ENCODE measurements around the gene MACO1.

The MACO1 gene

DNA sequence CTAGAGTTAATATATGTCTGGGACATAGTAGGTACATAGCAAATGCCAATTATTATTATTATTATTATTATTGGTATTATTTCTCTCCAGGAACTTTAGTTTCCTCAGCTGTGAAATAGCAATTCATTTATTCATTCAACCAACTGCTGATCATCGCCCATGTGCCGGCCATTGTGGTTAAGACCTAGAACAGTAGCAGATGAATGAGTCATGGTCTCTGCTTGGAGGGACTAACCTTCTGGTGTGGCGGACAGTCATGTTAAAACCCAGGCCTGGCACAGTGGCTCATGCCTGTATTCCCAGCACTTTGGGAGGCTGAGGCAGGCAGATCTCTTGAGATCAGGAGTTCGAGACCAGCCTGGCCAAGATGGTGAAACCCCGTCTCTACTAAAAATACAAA, 88.9 kb downstream of the MACO1 start:
- FAIRE-seq, result no peak
- no peak for DNase-seq (ENCODE audit: insufficient read length, low spot score)

DNA sequence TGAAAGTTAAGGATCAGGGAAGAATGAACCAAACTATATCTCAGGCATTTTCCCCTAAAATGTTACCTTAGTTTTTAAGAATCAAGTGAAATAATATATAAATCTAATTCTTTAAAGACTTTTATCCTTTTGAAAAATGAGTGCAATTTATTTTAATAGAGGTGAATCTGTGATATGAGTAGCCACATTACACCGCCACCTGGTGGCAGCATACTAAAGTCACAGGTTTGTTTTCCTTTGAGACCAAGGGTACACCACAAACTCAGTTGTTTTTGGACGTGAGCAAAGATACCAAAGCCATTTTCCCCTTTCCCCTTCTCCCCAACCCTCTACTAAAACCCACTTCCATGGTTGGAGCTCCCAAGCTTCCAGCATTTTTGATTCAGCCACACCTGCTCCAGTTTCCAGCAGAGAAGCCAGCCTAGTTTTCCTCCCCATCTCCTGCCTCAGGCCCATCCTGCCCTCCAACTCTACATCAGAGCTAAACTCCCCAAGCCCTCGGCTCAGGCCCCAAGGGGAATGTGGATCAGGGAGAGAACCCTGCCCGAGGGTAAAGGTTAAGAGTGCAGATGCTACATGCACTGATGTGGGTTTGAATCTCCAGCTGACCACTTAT, 89.9 kb downstream of the MACO1 start:
- DNase-seq (ENCODE audit: insufficient read length, low spot score) (no peak), FAIRE-seq (peak; percentile 84)

DNA sequence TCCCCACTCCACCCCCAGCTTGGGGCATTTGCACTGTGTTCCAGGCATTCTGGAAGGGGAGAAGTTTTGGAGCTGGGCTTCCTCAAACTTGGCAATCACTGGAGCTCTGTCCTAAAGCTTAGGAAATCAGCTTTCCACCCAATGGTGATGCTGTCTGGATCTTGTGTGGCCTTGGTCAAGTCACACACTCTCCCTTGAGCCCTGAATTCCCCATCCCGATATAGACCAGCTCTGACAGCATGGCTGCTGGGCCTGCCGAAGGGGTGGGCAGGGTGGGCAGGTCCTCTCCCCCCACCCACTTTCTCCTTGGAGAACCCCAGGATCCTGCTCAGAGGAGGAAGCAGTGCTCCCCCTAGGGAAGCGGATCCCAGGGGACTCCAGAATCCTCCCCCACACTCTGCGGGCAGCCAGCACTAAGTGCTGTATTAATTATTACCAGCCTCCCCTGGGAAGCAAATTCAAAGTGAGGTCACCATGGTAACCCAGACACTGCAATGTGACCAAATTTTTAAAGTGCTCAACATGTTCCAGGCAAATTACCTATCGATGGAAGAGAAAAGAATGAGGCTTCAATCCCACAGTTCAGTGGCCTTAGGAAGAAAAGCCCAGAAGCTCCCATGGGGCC, 91.4 kb downstream of the MACO1 start:
- DNase-seq (ENCODE audit: insufficient read length, low spot score) (peak; percentile 31), FAIRE-seq (peak; percentile 70)

DNA sequence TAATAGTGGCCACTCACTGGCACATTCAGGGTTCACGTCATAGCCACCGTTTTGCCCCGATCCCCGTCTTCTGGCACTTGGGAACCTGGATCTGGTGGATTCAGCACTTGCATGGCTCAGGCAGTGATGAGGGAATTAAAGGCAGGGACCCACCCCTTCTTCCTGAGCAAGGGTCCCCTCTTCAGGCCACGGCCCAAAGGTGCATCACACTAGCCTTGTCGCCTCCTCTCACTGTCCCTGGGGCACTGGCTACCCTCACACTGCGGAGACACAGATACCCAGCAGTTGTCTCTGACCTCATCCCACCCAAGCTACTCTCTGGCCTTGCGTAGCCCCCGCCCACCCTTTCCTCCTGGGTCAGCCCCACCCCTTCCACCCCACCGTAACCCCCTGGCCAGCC, 92.8 kb downstream of the MACO1 start:
- no peak for DNase-seq (ENCODE audit: insufficient read length, low spot score)
- no peak for FAIRE-seq

DNA sequence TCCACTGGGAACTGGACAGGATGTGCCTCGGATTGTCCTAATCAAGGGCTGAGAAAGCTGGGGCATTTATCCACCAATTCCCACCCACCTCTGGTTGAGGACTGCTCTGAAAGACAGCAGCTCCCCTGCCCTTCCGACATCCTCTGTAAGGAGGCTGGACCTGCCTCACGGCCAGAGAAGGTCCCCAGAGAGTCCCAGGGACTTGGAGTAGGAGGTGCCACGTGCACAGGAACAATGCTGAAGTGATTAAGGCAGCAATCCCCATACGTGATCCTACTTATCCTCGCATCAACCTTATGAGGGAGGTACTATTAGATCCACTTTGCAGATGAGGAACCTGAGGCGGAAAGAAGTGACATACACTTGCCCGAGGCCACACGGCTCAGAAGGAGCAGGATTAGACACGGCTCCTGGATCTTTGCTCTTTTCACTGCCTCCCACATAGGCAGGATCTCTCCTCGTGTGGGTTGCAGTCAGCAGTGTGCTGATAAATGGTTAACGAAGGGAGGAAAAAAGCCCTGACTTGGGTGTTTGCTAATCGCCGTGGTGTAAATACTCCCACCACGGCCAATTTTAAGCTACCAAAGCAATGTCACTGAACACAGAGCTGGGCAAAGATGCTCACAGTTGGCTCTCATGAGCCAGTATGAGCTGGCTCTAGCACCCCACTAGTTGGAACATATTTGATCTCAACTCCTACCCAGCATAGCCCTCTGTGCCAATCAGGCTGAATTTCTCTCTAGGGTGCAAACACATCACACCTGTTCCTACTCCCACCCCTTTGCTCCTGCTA, 94.1 kb downstream of the MACO1 start:
- no peak for DNase-seq (ENCODE audit: insufficient read length, low spot score)
- no peak for FAIRE-seq

DNA sequence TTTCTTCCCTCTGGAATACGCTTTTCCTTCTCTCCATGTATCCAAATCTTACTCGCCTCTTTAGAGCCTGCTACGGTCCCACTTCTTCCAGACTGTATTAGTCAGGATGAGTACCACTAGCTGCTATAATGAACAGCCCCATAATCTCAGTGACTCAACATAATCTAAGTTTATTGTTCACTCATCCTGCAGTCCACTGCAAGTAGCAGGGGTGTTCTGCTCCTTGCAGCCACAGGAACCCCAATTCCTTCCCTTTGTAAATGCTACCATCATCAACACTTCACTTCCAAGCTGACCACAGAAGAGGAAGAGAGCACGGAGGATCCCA, 94.6 kb downstream of the MACO1 start:
- no peak for DNase-seq (ENCODE audit: insufficient read length, low spot score)
- FAIRE-seq, result no peak

DNA sequence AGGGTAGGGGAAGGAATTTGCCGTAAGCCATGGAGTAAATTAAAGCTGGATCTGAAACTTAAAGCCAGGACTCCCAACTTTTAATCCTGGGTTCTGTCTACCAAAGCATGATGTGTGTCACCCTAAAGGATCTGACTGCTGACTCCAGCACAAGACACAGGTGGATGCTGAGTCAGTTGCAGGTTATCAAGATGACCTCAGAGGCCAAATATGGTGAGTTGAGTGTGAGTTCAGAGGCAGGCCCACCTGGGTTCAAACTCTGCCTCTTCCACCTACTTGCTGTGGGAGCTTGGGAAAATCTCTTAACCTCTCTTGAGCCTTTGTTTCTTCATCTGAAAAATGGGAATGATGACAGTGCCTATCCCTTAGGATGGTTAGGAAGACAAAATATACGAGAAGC, 96.1 kb downstream of the MACO1 start:
- DNase-seq (ENCODE audit: insufficient read length, low spot score) (no peak), FAIRE-seq (no peak)

DNA sequence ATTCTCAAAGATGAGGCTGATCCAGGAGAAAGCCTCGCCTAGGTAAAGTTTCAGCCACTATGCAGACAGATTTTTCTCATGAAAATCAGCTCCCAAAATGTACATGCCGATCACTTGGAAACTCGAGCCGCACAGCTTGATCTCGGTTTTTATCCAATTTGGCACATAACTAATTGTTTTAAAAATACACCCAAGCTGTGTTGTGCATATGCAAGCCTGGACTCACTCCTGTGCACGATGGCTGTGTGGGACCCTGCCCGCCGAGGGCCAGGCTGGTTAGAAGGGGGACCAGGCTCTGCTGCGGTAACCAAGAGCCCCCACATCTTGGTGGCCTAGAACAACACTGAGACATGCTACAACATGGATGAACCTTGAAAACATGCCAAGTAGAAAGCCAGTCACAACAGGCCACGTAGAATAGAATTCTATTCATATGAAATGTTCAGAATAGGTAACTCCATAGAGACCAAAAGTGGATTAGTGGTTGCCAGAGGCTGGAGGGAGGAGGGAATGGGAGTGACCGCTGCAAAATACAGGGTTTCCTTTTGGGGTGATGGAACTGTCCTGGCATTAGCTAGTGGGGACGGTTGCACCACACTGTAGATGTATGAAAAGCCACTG, 96.6 kb downstream of the MACO1 start:
- FAIRE-seq, result no peak
- no peak for DNase-seq (ENCODE audit: insufficient read length, low spot score)

DNA sequence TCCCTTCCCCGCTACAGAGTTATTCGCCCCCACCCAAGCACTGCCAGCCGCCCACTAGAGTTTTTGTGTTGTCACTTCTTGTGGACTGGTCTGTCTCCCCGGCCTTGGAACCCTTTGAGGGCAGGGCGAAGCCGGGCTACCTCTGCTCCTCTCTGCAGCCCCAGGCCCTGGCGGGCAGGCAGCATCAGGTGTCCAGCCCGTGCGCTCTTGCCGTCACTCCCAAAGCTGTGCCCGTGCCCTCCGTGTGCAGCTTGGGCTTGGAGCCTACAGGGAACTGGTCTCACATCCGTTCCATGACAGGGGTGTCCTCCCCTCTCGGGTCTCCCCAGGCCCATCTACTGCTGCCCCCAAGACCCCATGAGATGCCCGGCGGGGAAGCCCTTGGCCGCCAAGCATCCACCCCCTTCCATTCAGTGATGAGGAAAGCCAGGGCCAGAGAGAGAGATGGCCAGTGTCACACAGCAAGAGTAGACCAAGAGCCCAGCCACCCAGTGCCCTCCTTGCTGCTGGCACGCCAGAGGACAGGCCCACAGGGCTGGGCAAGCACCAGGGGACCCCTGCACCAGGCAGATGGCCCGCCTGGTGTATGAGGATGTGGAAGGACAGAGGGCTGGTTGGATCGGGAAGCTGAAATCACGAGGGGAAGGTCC, 97.4 kb downstream of the MACO1 start:
- FAIRE-seq (no peak), DNase-seq (ENCODE audit: insufficient read length, low spot score) (no peak)

DNA sequence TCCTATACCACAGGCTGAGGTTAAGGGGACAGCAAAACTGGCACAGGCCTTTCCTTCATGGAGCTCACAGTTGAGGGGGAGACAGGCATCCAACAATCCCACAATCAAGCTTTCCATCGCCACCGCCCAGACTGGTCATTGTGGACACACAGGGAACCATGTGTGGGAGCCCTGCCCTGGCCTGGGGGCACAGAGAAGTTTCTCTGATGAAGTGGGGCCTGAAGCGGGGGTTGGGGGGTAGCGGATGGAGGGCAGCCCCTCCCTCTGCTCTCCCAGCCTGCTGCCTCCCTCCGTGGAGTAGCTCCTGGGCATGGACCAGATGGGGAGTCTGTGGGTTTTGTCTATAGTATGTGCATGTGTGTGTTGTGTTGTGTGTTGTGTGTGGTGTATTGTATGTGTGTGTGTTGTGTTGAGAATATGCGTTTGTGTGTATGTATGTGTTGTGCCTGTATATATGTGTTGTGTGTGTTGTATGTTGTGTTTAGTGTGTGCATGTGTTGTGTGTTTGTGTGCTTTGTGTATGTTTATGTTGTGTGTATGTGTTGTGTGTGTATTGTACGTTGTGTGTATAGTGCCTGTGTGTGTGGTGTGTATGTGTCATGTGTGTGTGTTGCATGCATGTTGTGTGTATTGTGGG, 98.3 kb downstream of the MACO1 start:
- no peak for DNase-seq (ENCODE audit: insufficient read length, low spot score)
- no peak for FAIRE-seq

DNA sequence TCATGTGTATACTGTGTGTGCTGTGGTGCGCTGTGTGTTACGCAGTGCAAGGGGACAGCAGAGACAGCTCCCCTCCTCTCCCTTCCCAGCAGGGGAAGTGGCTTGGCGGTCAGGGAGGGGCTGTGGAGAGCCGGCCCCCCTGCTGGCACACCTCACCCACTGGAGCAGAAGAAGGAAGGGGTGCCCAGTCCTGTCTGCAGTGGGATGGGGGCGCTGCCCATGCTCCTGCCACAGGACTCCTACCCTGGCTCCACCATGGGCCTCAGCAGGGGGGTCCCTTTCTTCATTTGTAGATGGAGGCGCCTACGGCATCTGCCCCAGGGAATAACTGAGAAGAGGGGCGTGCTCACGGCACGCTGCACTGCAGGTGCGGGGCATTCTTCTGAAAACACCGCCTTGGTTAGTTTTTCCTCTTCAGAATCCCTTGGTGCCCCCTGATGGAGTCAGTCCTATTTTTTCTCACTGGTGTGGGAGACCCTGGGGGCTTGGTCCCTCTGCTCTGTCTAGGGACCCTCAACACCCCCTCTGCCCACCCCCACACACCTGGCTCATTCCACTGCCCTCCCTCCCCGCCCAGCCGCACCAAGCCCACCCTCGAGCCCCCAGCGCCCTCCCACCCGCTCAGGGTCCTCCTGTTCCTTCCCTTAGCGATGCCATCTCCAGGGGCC, 99.0 kb downstream of the MACO1 start:
- FAIRE-seq, result no peak
- no peak for DNase-seq (ENCODE audit: insufficient read length, low spot score)

DNA sequence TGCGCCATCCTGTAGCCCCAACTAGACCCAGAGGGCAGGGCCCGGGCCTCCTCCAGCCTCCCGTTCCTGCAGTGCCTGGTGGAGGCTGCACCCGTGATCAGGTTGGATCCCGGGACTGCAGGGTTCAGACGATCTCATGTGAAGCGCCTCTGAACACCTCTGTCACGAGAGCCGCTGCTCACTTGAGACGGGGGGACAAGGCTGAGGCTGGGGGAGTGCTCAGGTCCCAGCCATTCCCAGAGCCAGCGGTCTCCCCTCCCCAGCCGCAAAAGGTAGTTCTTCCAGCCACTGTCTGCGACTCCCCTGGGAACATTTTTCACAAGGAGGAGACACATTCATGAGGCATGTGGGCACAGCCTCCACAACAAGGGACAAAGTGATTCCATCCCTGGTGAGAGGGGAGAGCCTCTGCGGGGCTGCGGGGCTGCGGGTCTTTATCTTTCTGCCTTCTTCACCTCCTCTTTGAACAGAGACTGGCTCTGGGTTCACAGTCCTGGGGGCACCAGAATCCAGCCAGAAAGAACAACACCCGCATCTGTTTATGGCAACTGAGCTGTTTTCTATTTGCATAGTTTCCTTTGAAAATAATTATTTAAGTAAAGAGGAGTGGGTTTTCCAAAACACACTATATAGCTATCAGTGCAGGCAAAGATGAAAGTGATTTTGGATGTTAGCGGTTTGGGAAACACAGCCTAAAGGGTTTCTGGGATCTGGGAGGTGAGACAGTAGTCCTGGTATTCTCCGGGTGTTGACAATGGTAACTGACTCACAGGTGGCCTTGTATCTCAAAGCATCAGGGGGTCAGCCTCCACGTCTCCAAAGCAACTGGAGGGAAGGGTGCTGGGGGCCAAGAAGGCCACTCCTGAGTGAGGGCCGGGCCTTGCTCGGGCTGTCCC, 99.7 kb downstream of the MACO1 start:
- DNase-seq (ENCODE audit: insufficient read length, low spot score), result no peak
- no peak for FAIRE-seq

DNA sequence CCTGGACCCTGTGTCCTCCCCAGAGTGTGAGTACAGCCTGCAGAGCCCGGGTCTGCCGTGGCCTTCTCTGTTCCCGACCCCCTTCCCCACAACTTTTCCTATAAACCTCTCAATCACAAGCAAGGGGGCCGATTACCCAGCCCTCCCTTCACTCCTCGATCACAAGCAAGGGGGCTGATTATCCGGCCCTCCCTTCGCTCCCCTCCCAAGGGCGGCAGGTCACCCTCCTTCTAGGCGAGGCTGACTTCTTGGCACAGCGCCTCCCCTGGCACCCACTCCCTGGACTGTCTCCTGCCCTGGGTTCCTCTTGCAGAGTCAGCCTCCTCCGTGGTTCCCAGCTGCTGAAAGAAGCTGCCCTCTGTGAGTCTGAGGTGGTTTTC, 100.4 kb downstream of the MACO1 start:
- DNase-seq (ENCODE audit: insufficient read length, low spot score) (no peak), FAIRE-seq (no peak)

DNA sequence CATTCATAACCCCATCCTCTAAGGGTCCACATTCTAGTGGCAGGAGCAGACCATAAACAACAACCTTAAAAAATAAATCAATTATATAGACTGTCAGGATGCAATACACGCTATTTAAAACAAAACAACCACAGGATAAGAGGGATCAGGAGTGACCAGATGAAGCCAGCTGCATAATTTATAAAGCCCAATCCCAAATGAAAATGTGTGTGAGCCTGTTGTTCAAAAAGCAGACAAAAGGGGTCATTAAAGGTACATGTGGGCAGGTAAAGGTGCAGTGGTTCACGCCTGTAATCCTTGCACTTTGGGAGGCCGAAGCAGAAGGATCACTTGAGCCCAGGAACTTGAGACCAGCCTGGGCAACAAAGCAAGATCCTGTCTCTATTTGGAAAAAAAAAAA, 102.3 kb downstream of the MACO1 start:
- DNase-seq (ENCODE audit: insufficient read length, low spot score) (no peak), FAIRE-seq (no peak)

DNA sequence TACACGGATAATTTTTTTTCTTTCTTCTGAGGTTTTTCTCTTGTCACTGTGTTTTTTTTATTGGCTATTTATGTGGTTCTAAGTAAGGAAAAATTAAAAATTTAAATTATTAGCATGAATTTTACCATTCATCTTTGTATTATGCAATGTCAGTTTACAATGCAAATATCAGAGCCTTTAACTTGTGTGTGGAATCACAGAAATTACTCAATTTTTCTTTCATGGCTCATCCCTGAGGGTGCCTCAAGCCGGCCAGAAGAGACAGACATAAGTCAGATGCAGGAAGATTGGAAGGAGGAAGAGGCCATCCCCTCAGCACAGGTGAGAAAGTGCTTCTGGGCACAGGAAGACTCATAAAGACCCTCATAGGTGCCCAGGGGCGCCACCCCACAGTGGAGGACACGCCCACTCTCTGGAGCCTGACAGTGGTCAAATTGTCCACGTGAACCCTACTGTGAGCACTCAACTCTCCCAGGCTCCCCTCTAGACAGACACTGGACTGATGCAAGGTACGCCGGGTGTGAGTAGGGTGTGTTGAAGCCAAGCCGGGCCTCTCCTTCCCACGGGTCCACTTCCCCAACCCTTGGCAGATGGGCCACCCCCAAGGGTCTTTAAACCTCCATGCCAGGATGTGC, 103.2 kb downstream of the MACO1 start:
- FAIRE-seq, result no peak
- DNase-seq (ENCODE audit: insufficient read length, low spot score), result no peak

DNA sequence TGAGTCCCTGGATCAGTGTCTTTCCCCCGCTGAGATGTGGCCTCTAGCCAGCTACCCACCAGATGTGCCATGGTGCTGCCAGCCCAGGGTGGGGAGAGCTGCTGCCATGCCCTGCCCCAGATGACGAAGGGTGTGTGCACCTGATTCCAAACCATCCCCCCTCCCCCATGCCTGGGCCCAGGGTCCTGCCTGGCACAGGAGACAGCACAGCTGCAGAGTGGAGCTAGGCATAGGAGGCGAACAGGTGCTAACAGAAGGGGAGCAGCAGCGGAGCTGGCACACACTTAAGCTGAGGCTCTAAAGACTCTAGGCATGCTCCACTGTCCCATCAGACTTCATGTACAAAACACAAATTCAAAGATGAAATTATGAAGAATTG, 103.7 kb downstream of the MACO1 start:
- DNase-seq (ENCODE audit: insufficient read length, low spot score) (no peak), FAIRE-seq (no peak)

DNA sequence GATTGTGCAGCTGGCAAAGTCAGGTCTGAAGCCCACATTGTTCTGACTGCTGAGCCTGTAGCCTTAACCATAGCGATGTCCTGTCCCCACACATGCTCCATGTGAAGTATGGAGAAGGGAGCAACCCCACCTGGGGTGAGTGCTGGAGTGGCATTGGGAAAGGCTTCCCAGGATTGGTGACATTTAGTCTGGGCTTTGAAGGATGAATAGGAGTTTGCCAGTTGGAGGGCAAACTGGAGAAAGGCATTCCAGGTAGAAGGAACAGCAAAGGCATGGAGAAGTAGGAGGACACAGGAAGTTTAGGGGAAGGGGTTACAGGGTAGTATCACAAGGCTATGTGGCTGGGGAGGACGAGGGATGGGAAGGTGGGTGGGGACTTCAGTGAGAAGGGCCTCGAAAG, 105.4 kb downstream of the MACO1 start:
- FAIRE-seq (no peak), DNase-seq (ENCODE audit: insufficient read length, low spot score) (no peak)

DNA sequence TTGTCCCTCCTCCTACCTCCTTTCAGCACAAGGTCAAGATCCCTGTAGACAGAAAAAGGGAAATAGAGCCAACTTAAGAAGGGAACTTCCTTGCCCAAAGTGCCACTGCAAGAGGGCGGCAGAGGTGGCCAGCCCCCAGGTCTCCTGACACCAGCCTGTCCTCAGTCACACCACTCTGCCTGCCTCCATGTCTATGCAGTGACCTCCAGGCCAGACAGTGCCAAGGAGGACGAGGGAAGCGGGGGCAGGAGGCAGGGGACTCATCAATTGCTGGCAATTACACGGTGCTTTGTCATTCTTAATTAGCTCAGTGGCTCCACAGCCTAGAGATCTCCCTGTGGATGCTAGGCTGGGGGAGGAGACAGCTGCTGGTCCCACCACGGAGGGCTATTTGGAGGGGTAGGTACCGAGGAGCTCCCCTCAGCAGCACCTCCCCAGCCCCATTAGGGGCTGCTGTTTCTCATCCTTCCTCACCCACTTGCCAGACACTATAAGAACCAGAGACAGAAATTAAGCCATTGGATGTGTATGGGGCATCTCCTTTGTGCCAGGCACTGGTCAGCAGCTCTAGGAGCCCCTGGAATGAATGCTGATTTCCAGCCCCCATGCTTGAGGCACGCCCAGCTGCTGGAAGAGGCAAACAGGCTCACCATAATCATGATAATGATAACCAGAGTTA, 106.6 kb downstream of the MACO1 start:
- FAIRE-seq (no peak), DNase-seq (ENCODE audit: insufficient read length, low spot score) (no peak)
